ENCODE results near the gene IL6ST. TPM values are rescaled to one million over a fixed set of nuclear protein-coding genes. Genes with fewer than 3 reads are reported as not detected.
"Not testable (repeated sequence)": the region's sequence is repeated elsewhere in the genome, so short reads cannot be mapped to it uniquely, and the experiment has no call there.

The IL6ST gene
- total RNA-seq (2014; rRNA removed; shearing (Covaris generic)), result 7.8 and 13.4 TPM in 2 replicates

DNA sequence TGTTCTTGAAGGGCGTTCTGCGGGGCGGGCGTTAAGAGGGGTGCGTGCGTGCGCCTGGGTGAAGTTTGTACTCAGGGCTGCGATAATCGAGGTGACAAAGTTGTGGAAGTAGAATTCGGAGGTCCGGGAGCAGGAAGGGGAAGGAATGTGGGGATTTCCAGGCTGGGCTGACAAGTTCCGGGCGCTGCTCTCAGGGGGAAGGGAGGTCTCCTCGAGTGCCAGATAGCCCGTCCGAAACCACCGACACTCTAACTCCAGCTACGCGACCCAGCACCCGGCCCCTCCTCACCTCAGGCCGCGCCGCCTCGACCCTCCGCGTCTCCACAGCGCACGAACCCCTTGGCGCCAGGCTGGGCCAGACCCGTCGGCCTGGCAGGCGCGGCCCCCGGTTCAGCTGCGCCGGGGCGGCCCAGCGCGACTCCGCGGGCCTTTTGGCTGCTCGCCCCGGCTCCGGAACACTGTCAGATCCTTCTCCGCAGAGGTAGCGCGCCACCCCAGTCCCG lies at the start of gene IL6ST:
TSS of gene IL6ST (minus strand) at position 469 of the 503 bp plus-strand sequence. CDS start 18,685 bp downstream, outside the sequence.
- Histone ChIP-seq H3K4me3 (ENCODE audit: insufficient read depth, low read depth, low read length) (peak within 1 kb of the TSS; percentile 68), H3K36me3 (replicated peaks; ENCODE audit: control insufficient read depth, insufficient read depth, low read length) (no peaks in the 10 kb centered on the region), H3K27me3 (ENCODE audit: control insufficient read depth, insufficient read depth, low read length) (no peaks in the 10 kb centered on the region)
- no peak for DNase-seq

DNA sequence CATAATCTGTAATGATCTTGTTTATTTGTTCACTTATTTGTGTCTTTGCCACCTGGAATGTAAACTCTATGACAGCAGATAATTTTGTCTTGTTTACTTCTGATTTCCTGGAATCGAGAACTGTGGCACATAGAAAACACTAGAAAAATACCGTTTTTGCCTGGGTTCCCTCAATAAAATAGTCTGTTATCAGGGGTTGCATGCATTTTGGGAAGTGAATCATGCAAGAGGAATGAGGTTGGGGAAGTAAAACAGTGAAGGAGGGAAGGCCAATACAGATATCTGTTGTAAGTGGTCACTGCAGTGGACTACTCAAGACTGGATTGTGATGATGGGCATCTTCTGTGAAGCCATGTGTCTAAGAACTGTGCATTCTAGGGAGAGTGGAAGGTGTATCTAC lies 45.2 kb upstream of the IL6ST start:
- H3K27me3 ChIP-seq (ENCODE audit: control insufficient read depth, insufficient read depth, low read length), result no peaks in the 10 kb centered on the region
- no peaks in the 10 kb centered on the region for H3K36me3 ChIP-seq (replicated peaks; ENCODE audit: control insufficient read depth, insufficient read depth, low read length)
- H3K4me3 ChIP-seq (ENCODE audit: insufficient read depth, low read depth, low read length), result no peak overlapping the region
- no peak for DNase-seq

DNA sequence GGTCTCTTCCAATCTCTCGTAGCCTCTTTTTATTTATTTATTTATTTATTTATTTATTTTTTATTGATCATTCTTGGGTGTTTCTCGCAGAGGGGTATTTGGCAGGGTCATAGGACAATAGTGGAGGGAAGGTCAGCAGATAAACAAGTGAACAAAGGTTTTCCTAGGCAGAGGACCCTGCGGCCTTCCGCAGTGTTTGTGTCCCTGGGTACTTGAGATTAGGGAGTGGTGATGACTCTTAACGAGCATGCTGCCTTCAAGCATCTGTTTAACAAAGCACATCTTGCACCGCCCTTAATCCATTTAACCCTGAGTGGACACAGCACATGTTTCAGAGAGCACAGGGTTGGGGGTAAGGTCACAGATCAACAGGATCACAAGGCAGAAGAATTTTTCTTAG lies 43.4 kb upstream of the IL6ST start:
- not testable (repeated sequence) for H3K4me3 ChIP-seq (ENCODE audit: insufficient read depth, low read depth, low read length); DNase-seq; H3K36me3 ChIP-seq (replicated peaks; ENCODE audit: control insufficient read depth, insufficient read depth, low read length); H3K27me3 ChIP-seq (ENCODE audit: control insufficient read depth, insufficient read depth, low read length)

DNA sequence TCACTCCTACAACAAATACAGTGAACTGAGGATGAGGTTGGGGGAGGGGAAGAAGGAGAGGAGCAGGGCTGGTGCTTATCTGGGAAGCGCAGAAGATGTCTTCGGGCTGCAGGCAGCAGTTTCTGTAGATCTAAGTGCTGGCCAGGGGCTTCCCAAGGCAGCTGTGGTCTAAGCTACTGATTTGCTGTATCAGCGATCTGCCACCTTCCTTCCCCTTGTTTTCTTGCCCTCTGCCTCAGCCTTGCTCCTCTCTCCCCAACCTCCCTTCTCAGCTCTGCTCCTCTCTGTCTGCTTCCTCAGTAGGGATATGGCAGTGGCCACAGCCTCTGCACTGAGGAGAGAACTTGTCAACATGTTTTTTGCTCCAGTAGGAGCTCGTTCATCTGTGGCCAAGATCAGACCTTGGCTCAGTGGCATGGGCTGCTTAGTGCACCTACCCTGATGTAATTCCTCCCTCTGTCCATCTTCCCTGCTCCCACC lies 42.8 kb upstream of the IL6ST start:
- Histone ChIP-seq H3K36me3 (replicated peaks; ENCODE audit: control insufficient read depth, insufficient read depth, low read length) (no peaks in the 10 kb centered on the region), H3K4me3 (ENCODE audit: insufficient read depth, low read depth, low read length) (no peak overlapping the region), H3K27me3 (ENCODE audit: control insufficient read depth, insufficient read depth, low read length) (no peaks in the 10 kb centered on the region)
- DNase-seq, result no peak

DNA sequence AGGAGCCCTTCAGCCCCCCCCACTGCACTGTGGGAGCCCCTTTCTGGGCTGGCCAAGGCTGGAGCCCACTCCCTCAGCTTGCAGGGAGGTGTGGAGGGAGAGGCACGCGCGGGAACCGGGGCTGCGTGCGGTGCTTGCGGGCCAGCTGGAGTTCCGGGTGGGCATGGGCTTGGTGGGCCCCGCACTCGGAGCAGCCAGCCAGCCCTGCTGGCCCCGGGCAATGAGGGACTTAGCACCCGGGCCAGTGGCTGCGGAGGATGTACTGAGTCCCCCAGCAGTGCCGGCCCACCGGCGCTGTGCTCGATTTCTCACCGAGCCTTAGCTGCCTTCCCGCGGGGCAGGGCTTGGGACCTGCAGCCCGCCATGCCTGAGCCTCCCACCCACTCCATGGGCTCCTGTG lies 40.6 kb upstream of the IL6ST start:
- H3K36me3 ChIP-seq (replicated peaks; ENCODE audit: control insufficient read depth, insufficient read depth, low read length); DNase-seq; H3K4me3 ChIP-seq (ENCODE audit: insufficient read depth, low read depth, low read length); H3K27me3 ChIP-seq (ENCODE audit: control insufficient read depth, insufficient read depth, low read length): not testable (repeated sequence)

DNA sequence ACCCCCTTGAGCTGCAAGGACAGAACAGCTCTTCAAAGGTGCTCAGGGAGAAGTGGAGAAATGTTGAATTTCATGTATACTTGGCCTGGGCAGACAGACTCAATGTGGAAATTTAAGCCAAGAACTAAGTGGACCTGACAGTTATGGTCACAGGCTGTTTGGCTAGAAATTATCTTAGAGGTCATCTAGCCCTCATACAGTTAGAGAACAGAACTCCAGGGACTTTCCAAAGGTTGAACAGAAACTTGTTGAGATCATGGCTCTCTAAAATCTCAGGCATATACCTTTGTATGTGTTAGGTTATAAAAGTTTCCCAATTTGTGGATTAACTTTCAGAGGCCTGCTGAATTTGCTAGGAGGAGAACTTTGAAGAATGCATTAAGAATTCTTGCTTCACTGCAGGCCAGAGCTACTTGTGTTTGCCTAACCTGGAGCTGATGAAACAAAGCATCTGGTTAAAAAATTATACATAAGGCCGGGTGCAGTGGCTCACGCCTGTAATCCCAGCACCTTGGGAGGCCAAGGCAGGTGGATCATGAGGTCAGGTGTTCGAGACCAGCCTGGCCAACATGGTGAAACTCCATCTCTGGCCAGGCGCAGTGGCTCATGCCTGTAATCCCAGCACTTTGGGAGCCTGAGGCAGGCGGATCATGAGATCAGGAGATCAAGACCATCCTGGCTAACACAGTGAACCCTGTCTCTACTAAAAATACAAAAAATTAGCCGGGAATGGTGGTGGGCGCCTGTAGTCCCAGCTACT lies 35.3 kb upstream of the IL6ST start:
- not testable (repeated sequence) for DNase-seq; H3K4me3 ChIP-seq (ENCODE audit: insufficient read depth, low read depth, low read length); H3K27me3 ChIP-seq (ENCODE audit: control insufficient read depth, insufficient read depth, low read length); H3K36me3 ChIP-seq (replicated peaks; ENCODE audit: control insufficient read depth, insufficient read depth, low read length)

DNA sequence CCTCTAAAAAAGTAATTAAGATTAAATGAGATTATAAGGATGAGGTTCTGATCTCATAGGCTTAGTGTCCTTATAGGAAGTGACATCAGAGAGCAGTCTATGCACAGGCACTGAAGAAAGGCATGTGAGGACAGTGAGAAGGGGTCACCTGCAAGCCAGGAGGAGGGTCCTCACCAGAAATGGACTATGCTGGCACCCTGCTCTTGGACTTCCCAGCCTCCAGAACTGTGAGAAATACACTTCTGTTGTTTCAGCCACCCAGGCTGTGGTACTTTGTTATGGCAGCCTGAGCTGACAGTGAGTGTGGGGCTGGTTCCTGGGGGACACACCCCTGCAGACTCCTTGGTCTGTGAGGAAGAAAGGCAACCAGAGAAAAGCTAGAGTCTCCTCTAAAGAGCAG lies 34.7 kb upstream of the IL6ST start:
- H3K27me3 ChIP-seq (ENCODE audit: control insufficient read depth, insufficient read depth, low read length), result no peaks in the 10 kb centered on the region
- no peak overlapping the region for H3K4me3 ChIP-seq (ENCODE audit: insufficient read depth, low read depth, low read length)
- no peak for DNase-seq
- no peaks in the 10 kb centered on the region for H3K36me3 ChIP-seq (replicated peaks; ENCODE audit: control insufficient read depth, insufficient read depth, low read length)

DNA sequence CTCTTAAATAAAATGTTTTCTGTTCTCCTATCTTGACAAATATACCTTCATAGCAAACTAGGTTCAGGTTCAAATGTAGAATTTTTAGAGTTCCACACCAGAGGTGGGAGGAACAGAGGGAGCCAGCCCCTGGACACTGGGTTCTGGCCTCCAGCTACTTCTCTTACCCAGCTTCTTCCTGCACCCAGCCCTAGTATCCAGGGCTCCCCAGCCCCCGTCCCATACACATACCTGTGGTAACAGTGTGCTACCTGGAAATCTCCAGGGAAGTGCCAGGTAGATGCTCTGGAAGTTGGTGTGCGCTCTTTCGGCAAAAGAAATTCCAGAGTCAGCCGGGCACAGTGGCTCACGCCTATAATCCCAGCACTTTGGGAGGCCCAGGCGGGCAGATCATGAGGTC lies 33.9 kb upstream of the IL6ST start:
- H3K4me3 ChIP-seq (ENCODE audit: insufficient read depth, low read depth, low read length), result no peak overlapping the region
- DNase-seq, result no peak
- H3K36me3 ChIP-seq (replicated peaks; ENCODE audit: control insufficient read depth, insufficient read depth, low read length), result no peaks in the 10 kb centered on the region
- no peaks in the 10 kb centered on the region for H3K27me3 ChIP-seq (ENCODE audit: control insufficient read depth, insufficient read depth, low read length)

DNA sequence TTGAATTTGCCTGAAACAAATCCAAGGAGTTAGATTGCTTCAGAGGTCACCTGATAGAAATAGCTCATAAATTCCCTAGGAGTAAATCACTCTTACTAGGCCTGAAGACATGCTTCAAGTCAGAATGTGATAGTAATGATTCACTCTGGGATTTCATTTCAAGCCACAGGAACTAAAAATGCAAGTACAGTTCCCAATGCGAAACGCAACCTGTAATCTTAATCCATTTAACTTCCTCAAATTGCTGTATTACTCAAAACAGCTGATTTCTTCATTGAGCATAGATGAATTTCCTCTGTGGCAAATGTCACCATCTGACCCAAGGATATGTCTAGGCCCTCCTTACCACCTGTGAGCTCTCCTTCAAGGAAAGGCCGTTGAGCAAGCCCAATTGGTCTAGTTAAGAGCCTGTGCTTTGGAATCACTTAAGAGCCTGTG lies 32.1 kb upstream of the IL6ST start:
- Histone ChIP-seq H3K36me3 (replicated peaks; ENCODE audit: control insufficient read depth, insufficient read depth, low read length) (no peaks in the 10 kb centered on the region), H3K4me3 (ENCODE audit: insufficient read depth, low read depth, low read length) (no peak overlapping the region), H3K27me3 (ENCODE audit: control insufficient read depth, insufficient read depth, low read length) (no peaks in the 10 kb centered on the region)
- DNase-seq, result no peak

DNA sequence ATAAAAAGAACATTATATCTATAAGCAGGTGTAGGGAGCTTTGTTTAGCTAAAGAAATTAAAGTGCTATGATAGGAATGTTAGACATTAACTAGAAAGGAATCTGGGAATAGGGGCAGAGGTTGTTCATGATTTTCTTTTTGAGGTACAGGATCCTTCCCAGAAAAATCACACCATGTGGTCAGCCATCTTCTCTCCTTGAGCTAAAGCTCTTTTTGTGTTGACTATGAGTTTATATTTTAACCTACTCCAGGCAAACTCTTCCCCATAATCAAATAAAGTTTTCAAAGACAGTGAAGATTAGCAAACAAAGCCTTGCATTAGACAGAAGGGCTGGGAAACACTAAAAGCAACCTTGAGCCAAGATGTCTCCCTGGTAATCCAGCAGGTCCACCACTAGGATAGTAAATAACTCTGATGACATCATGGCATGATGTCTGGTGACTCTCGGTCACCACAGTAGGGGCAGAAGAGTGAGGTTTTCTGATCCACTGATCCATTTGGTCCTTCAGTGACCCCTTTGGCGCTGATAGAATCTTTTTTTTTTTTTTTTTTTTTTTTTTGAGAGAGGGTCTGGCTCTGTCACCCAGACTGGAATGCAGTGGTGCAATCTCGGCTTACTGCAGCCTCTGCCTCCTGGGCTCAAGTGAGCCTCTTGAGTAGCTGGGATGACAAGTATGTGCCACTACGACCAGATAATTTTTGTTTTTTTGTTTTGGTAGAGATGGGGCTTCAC lies 30.6 kb upstream of the IL6ST start:
- H3K36me3 ChIP-seq (replicated peaks; ENCODE audit: control insufficient read depth, insufficient read depth, low read length), result no peaks in the 10 kb centered on the region
- no peak for DNase-seq

DNA sequence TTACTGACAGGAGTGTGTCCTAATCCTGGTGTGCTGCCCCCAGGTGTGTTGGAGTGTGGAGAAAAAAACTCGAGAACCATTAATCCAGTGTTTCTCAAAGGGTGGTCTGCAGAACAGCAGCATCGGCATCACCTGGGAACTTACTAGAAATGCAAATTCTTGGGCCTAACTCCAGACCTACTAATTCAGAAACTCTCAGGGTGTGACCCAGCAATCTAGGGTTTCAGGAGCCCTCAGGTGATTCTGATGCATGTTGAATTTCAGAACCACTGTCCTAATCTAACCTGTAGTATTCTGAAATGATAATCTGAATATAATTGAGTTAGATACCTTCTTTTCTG lies 30.0 kb upstream of the IL6ST start:
- H3K4me3 ChIP-seq (ENCODE audit: insufficient read depth, low read depth, low read length), result no peak overlapping the region
- no peaks in the 10 kb centered on the region for H3K36me3 ChIP-seq (replicated peaks; ENCODE audit: control insufficient read depth, insufficient read depth, low read length)

More for the DNA sequence above, 30.6 kb upstream of the IL6ST start:
- Histone ChIP-seq H3K27me3 (ENCODE audit: control insufficient read depth, insufficient read depth, low read length) (no peaks in the 10 kb centered on the region), H3K4me3 (ENCODE audit: insufficient read depth, low read depth, low read length) (no peak overlapping the region)

DNA sequence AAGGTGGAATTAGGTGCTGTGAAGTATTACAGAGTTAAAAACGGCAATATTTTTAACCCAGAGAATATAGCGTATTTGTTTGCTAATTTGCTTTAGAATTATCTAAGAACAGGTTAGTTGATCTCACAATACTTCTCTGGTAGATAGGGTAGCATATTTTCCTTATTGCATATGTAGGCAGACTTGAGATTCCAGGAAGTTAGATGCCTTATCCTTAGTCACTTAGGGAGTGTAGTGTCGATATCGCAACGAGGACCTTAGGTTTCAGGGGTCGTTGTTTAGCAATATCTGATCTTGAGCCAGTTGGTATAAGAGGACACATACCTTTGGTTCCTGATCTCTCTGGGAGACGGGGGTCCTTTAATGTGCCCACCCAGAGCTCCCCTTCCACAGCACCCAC lies 28.5 kb upstream of the IL6ST start:
- no peaks in the 10 kb centered on the region for H3K27me3 ChIP-seq (ENCODE audit: control insufficient read depth, insufficient read depth, low read length)
- no peaks in the 10 kb centered on the region for H3K36me3 ChIP-seq (replicated peaks; ENCODE audit: control insufficient read depth, insufficient read depth, low read length)
- DNase-seq, result no peak
- H3K4me3 ChIP-seq (ENCODE audit: insufficient read depth, low read depth, low read length), result no peak overlapping the region

More for the DNA sequence above, 30.0 kb upstream of the IL6ST start:
- H3K27me3 ChIP-seq (ENCODE audit: control insufficient read depth, insufficient read depth, low read length), result no peaks in the 10 kb centered on the region
- no peak for DNase-seq

DNA sequence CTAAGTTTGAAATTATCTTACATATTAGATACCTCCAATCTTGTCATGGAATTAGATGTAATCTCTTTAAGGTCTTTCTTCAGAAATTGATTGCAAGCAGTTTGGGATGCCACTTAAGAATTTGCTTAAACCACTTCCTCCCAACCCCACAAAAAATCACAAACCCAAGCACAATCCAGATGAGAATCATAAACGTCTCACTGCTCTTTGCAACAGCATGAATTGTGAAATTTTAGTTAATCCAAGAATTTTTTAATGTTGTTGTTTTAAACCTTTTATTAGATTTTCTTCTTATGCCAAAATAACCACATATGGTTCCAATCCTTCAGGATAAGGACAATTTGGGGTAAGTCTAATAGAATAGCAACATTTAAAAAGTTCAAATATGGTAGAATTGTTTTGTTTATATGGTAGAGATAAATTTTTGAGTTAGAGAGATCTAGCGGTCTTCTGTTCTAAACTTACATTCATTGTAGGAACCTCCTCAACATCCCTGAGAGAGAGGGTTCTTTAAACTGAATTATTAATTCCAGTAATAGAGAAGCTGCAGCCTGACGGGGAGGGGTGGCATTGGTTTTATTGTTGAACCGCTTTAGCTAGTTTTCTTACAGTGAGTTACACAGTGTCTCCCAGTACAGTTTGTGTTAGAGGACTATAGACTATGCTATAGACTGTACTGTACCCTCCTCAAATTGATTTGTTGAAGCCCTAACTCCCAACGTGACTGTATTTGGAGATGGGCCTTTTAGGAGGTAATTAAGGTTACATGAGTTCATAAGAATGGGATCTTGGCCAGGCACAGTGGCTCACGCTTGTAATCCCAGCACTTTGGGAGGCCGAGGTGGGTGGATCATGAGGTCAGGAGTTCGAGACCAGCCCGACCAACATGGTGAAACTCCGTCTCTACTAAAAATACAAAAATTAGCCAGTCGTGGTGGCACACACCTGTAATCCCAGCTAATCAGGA lies 24.8 kb upstream of the IL6ST start:
- Histone ChIP-seq H3K27me3 (ENCODE audit: control insufficient read depth, insufficient read depth, low read length) (no peaks in the 10 kb centered on the region), H3K4me3 (ENCODE audit: insufficient read depth, low read depth, low read length) (no peak overlapping the region), H3K36me3 (replicated peaks; ENCODE audit: control insufficient read depth, insufficient read depth, low read length) (no peaks in the 10 kb centered on the region)
- DNase-seq, result no peak

DNA sequence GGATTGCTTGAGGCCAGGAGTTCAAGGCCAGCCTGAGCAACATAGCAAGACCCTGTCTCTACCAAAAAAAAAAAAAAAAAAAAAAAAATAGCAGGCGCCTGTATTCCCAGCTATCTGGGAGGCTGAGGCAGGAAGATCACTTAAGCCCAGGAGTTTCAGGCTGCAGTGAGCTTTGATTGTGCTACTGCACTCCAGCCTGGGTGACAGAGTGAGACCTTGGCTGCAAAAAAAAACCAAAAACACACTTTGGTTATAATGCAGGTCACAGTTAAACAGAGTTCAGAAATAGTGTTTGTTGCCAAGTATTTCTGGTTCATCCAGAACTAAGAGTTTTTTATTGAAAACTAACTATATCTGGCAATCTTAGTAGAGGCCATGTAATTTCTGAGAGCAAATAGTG lies 24.1 kb upstream of the IL6ST start:
- H3K27me3 ChIP-seq (ENCODE audit: control insufficient read depth, insufficient read depth, low read length), result no peaks in the 10 kb centered on the region
- no peak overlapping the region for H3K4me3 ChIP-seq (ENCODE audit: insufficient read depth, low read depth, low read length)
- H3K36me3 ChIP-seq (replicated peaks; ENCODE audit: control insufficient read depth, insufficient read depth, low read length), result no peaks in the 10 kb centered on the region
- DNase-seq, result no peak

Data from H7 (cell line).